H54 (cell line): ENCODE measurements around the gene PFN4.
A peak's percentile ranks its signal among the peaks of the same experiment; 100 is the strongest.
"Not testable (repeated sequence)": the region's sequence is repeated elsewhere in the genome, so short reads cannot be mapped to it uniquely, and the experiment has no call there.

ENCODE experiments used
- DNase-seq: peaks from one replicate; pipeline ENCODE4 v3.0.0; 2011; ENCODE audit warnings: low spot score, mixed read lengths; ENCODE audit not compliant: insufficient read length
- FAIRE-seq: peaks from 3 replicates; lab custom pipeline; 2011; peaks lifted over from hg19 to GRCh38; lab: Jason Lieb, UNC
- POLR2A ChIP-seq: IDR thresholded peaks from 2 replicates; pipeline ENCODE4 v1.6.1; 2011; ENCODE audit warnings: low read depth, mild to moderate bottlenecking, low read length

PFN4 gene

GRCh38 chr2:24104110-24104650 lies 19.0 kb downstream of the PFN4 start:
- FAIRE-seq (no peak), DNase-seq (no peak)
- TF ChIP-seq POLR2A: no peak

- no peak for FAIRE-seq
- DNase-seq: no peak
- no peak for TF ChIP-seq POLR2A
These were observed 20.5 kb downstream of the PFN4 start for GRCh38 chr2:24102677-24103076.

- FAIRE-seq (no peak), DNase-seq (no peak)
- no peak for TF ChIP-seq POLR2A
These were observed 21.1 kb downstream of the PFN4 start for GRCh38 chr2:24101992-24102391.

- DNase-seq, FAIRE-seq: not testable (repeated sequence)
These were observed 22.4 kb downstream of the PFN4 start for GRCh38 chr2:24100732-24101131.

- FAIRE-seq, DNase-seq: not testable (repeated sequence)
These were observed 27.9 kb downstream of the PFN4 start for GRCh38 chr2:24095171-24095677.

GRCh38 chr2:24093270-24093669 lies 29.9 kb downstream of the PFN4 start:
- DNase-seq, FAIRE-seq: not testable (repeated sequence)

GRCh38 chr2:24088821-24089359 lies 34.2 kb downstream of the PFN4 start:
- no peak for DNase-seq
- FAIRE-seq: no peak
- no peak for TF ChIP-seq POLR2A

GRCh38 chr2:24087032-24087431 lies 36.1 kb downstream of the PFN4 start:
- FAIRE-seq (no peak), DNase-seq (no peak)
- no peak for TF ChIP-seq POLR2A

GRCh38 chr2:24086241-24086640 lies 36.9 kb downstream of the PFN4 start:
- TF ChIP-seq POLR2A: no peak
- FAIRE-seq (no peak), DNase-seq (no peak)

- TF ChIP-seq POLR2A: no peak
- DNase-seq (peak; percentile 17), FAIRE-seq (no peak)
These were observed 38.0 kb downstream of the PFN4 start for GRCh38 chr2:24085200-24085489.

- peak; percentile 45 for FAIRE-seq
- TF ChIP-seq POLR2A: peak; percentile 73
- peak; percentile 89 for DNase-seq
These were observed 38.5 kb downstream of the PFN4 start, which contains the start of gene TP53I3 for GRCh38 chr2:24084386-24085199. TP53I3 (minus strand) TSS chr2:24084834; CDS start chr2:24084326, 508 bp downstream.

- FAIRE-seq (peak; percentile 23), DNase-seq (peak; percentile 68)
- TF ChIP-seq POLR2A: 0 out of 2 replicates have a peak, but pooled peaks have one; percentile 6
These were observed 39.4 kb downstream of the PFN4 start for GRCh38 chr2:24083567-24084385.

- no peak for TF ChIP-seq POLR2A
- no peak for DNase-seq
- FAIRE-seq: no peak
These were observed 40.2 kb downstream of the PFN4 start for GRCh38 chr2:24082787-24083566.
